HG03457 (cell line): ENCODE measurements around the gene NF1.
"Not testable (repeated sequence)": the region's sequence is repeated elsewhere in the genome, so short reads cannot be mapped to it uniquely, and the experiment has no call there.

Experiments
- ATAC-seq: cut with Tn5 transposase; IDR thresholded peaks from one replicate; pipeline ENCODE4 v1.9.1; 2021; ENCODE audit warnings: moderate number of reproducible peaks; ENCODE audit not compliant: unreplicated experiment

The NF1 gene

DNA sequence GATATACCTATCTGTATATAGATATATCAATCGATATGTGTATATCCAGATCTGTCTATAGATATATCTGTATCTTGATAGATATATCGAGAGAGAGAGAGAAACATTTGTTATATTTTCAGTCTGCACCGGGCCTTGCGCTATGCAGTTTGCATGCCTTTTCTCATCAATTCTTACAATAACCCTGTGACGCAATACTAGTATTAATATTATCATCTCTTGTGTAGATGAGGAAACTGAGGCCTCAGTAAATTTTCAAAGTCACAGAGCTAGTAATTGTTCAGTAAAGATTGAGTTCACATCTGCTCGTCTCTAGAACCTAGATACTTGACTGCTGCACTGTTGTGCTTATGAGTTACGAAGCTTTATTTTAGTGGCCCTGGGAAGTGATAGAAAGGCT lies 77.6 kb downstream of the NF1 start:
- ATAC-seq = no peak

DNA sequence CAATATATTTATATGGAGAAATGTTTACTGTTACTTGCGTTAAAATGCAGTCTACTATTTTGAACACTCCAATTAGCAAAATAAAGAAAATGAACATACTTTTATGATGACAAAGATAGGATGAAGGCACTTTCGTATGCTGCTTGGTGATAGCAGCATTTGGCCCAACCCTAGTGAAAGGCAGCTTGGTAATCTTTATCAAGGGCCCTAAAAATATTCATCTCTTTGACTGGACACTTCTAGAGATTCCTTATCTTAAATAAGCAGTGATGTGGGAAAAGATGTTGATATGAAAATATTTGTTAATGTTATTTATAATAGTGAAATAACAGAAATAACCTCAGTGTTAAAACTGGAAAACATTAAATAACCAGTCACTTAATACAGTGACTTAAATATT lies 79.4 kb downstream of the NF1 start:
- no peak for ATAC-seq

DNA sequence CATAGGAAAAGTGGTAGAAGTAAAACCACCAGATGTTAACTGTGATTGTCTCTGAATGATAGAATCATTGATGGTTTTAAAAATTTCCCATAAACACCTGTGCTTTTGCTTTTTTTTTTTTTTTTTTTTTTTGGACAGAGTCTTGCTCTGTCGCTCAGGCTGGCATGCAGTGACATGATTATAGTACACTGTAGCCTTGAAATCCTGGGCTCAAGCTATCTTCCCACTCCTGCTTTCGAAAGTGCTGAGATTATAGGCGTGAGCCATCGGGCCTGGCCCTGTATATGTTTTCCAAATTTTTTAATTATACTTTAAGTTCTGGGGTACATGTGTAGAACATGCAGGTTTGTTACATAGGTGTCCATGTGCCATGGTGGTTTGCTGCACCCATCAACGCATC lies 80.5 kb downstream of the NF1 start:
- ATAC-seq = no peak

DNA sequence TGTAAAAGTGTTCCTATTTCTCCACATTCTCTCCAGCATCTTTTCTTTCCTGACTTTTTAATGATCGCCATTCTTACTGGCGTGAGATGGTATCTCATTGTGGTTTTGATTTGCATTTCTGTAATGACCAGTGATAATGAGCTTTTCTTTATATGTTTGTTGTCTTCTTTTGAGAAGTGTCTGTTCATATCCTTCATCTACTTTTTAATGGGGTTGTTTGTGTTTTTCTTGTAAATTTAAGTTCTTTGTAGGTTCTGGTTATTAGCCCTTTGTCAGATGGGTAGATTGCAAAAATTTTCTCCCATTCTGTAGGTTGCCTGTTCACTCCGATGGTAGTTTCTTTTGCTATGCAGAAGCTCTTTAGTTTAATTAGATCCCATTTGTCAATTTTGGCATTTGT lies 81.4 kb downstream of the NF1 start:
- ATAC-seq = not testable (repeated sequence)

DNA sequence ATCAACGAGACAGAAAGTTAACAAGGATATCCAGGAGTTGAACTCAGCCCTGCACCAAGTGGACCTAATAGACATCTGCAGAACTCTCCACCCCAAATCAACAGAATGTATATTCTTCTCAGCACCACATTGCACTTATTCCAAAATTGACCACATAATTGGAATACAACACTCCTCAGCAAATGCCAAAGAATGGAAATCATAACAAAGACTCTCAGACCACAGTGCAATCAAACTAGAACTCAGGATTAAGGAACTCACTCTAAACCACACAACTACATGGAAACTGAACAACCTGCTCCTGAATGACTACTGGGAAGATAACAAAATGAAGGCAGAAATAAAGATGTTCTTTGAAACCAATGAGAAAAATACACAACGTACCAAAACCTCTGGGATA lies 84.2 kb downstream of the NF1 start:
- ATAC-seq = not testable (repeated sequence)

DNA sequence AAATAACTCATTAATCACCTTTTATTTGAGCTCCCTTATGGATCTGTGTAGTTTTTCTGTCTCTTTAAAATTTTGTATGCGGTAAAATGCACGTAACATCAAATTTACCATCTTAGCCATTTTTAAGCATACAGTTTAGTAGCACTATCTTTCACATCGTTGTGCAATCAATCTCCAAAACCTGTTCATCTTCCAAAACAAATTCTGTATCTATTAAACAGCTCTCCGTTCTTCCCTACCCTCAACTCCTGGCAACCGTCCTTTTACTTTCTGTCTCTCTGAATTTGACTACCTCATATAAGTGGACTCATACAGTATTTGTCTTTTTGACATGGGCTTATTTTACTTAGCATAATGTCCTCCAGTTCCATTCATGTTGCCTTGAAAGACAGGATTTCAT lies 100.5 kb downstream of the NF1 start:
- ATAC-seq = no peak

DNA sequence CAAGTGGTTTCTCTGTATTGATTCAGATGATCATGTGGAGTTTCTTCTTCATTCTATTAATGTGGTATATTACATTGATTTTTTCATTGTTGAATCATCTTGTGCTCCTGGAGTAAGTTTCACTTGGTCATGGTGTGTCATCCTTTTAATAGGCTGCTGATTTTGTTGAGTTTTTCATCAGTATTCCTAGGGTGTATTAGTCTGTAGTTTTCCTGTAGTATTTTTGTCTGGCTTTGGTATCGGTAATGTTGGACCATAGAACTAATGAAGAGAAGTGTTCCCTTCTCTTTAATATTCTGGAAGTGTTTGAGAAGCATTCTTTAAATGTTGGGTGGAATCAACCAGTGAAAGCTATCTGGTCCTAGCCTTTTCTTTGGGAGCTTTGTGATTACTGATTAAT lies 103.2 kb downstream of the NF1 start:
- ATAC-seq = no peak

DNA sequence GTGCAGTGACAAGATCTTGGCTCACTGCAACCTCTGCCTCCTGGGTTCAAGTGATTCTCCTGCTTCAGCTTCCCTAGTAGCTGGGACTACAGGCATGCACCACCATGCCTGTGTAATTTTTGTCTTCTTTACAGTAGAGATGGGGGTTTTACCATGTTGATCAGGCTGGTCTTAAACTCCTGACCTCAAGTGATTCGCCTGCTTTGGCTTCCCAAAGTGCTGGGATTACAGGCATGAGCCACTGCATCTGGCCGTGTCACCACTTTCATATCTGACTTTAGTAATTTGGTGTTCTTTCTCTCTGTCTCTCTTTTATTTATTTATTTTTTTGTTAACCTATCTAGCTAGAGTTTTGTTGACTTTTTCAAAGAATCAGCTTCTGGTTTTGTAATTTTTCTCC lies 103.9 kb downstream of the NF1 start:
- ATAC-seq = not testable (repeated sequence)

DNA sequence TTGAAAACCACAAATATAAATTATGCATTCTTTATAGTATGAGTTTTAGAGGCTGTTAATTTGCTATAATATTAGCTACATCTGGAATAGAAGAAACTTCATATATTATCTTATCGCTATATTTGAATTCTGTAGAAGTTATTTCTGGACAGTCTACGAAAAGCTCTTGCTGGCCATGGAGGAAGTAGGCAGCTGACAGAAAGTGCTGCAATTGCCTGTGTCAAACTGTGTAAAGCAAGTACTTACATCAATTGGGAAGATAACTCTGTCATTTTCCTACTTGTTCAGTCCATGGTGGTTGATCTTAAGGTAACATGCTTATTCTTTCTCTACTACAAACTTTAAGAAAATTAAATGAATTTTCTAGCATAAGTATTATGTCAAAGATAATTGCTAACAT lies 105.5 kb downstream of the NF1 start:
- no peak for ATAC-seq

DNA sequence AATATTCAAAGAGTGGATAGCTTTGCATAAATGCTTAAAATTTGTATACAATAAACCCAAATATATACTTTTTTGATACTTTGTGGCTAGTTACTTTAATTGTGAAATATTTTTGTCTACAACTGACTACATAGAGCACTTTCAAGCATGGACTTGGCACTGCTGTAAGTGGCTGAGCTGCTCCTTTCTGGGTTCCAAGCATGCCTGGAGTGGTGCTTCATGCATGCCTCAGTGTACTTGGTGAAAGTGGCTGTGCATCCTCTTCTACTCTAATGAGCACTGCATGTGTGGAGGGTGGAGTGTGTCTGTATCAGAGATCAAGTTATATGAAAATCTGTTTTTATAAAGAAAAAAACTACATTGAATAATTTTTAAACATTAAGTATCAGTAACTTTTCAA lies 108.2 kb downstream of the NF1 start:
- no peak for ATAC-seq

DNA sequence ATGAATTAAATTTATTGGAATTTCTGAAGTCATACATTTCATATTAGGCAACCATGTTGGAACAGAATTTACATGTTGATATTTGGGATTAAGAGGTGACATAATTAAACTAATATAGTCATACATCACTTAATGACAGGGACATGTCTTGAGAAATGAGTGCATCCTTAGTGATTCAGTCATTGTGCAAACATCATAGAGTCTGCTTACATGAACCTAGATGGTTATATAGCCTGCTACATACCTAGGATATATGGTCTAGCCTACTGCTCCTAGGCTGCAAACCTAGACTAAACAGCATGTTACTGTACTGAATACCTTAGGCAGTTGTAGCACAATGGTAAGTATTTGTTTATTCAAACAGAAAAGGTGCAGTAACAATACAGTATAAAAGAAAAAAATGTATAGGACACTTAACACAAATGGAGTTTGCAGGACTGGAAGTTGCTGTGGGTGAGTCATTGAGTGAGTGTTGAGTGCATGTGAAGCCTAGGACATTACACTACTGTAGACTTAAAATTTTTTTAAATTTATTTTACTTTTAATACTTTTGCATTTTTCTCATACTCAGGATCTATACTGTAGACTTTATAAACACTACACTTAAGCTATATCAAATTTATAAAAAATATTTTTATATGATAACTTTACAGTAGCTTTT lies 116.7 kb downstream of the NF1 start:
- no peak for ATAC-seq

DNA sequence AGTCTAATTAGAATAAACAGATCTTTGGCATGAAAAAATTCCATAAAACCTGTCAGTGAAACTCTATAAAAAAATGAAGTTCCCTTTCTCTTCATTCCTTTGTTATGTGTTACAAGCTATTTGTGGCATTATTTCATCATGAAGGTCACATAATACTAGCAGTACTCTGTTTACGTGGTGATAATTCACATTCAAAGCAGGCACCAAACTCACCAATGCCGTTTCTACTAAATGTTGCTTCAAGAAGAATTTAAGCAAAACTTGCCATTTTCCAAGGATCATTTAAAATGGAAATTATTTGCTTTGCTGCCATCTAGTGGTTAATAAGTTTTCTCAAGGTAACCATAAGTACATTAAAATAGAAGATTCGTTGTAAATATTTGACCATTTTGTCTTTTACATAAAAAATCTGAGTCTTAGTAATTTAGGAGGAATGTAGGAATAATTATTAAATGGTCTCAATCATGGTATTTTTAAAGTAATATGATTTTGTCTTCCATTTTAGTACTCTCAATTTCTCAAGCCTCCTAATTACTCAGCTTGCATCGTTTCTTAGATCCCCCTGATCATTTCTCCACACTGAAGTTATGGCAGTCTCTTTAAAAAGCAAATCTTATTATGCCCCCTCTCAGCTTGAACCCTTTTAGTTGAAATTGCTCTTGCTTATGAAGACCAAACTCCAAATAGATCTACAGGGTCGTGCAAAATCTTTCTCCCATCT lies 121.4 kb downstream of the NF1 start:
- ATAC-seq = no peak

DNA sequence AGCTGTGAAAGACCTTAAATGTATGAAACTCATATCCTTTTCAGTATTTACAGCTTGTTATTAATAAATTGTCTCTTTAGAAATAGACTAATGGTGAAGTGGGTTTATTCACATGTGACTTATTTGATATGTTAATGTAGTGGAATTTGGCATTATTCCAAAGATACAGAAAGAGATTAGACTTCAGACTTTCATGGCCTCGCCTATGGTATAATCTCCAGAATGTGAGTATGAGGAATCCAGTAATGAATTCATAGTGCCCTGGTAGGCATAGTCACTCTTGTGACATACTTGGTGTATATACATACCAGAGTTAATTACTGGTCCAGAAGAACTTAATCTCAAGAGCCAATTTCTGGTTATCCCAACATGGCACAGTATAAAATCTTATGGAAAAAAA lies 129.6 kb downstream of the NF1 start:
- no peak for ATAC-seq

DNA sequence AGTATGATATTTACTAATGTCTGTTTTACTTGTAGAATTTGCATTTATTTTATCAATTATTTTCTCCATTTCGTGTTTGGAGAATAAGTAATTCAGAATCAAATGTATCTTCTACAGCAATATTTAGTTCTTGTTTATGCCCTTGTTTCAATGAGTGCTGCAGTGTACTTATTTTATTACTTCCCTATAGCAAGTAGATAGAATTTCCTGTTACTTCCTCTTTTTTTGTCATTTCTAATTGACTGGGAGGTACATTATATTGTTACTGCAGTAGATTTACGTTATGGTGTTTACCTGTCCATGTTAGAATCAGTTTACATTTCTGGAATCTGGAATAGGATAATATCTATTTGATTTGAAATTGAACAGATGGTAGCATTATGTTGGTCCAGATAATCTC lies 131.1 kb downstream of the NF1 start:
- no peak for ATAC-seq

DNA sequence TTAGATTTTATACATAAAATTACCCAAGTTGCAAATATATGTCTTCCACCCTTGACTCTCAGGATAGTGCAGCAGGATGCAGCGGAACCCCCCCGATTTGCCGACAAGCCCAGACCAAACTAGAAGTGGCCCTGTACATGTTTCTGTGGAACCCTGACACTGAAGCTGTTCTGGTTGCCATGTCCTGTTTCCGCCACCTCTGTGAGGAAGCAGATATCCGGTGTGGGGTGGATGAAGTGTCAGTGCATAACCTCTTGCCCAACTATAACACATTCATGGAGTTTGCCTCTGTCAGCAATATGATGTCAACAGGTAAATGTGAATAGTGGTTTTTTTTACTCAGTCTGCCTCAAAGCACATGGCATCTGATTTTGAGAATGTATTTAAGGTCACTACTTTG lies 131.6 kb downstream of the NF1 start:
- ATAC-seq = no peak

DNA sequence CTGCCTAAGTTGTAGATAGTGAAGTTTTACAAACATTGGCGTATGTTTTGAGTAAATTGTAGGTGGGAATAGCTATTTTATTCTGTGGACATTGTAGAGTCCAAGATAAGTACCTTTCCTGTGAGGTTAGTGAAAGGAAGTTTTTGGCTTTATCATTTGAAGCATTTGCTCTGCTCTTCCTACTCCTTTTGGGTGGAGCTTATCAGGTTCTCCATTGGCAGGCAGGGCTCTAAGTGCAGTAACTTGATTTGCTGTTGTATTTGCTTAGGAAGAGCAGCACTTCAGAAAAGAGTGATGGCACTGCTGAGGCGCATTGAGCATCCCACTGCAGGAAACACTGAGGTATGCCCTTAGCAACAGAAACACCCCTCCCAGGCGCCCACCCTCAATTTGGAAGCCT lies 132.2 kb downstream of the NF1 start:
- no peak for ATAC-seq

DNA sequence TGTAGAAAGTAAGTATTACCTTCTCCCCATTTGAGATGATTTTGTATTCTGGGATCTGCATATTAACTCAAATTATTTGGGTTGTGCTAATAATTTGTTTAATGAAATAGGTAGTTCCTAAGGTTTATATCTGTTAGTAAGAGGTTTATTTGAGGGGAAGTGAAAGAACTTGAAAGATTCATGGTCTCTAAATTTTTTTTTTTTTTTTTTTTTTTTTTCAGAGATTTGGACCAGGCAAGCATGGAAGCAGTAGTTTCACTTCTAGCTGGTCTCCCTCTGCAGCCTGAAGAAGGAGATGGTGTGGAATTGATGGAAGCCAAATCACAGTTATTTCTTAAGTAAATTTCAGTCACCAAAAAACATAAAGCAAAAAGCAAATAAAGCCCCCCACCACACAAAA lies 137.1 kb downstream of the NF1 start:
- no peak for ATAC-seq

DNA sequence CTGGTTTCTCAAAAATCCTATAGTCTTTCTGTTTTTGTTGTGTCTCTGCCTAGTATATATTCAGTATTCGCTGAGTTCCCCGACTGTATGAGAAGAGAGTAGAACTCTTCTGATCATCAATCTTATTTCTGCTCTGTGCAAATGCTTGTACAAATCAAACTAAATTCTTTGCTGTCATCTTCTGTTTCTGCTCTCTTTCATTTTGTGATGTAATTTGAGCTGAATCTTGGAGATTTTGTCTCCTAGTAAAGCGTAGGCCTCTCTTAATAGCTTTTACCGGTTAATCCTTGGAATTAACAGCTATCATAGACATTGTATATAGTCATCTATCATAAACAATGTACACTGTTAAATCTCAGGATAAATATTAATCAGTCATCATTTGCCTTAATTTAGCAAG lies 140.3 kb downstream of the NF1 start:
- ATAC-seq = no peak

DNA sequence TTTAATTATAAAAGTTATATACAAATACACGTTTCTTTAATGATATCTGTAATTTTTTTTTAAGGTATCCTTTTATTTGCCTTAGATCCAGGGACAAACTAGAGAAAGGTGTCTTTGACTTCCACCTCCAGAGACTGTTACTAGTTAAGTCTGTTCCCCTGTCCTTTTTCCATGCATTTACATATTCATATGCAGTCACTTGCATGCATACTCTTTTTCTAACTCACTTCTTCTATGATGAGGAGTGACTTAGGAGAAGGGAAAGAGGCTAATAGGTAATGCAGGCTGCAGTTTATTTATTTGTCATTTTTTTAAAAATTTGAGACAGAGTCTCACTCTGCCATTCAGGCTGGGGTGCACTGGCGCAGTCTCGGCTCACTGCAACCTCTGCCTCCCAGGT lies 141.4 kb downstream of the NF1 start:
- no peak for ATAC-seq

DNA sequence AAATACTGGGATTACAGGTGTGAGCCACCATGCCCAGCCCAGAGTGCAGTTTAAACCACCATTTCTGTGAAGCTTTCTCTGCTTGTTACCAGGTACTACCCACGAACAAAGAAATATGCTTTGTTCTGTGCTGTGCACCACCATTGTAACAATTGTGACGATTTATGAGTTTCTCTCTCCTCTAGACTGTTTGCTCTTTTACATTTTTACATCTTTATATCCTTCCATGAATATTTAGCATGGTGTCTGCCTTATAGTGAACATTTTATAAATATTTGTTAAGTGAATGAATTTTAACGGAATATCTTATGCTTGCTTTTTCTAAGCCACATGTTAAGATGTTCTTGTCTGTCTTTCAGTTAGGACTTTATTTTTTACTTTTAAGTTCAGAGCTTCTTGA lies 141.9 kb downstream of the NF1 start:
- ATAC-seq = no peak

DNA sequence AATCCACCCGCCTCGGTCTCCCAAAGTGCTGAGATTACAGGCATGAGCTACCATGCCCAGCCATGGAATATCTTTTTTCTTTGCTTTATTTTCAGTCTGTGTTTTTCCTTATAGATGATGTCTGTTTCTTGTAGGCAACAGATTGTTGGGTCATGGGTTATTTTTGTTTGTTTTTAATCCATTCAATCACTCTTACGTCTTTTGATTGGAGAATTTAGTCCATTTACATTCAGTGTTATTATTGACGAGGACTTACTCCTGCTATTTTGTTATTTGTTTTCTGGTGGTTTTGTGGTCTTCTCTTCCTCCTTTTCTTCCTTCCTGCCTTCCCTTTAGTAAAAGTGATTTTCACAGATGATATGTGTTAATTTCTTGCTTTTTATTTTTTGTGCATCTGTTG lies 146.3 kb downstream of the NF1 start:
- no peak for ATAC-seq

DNA sequence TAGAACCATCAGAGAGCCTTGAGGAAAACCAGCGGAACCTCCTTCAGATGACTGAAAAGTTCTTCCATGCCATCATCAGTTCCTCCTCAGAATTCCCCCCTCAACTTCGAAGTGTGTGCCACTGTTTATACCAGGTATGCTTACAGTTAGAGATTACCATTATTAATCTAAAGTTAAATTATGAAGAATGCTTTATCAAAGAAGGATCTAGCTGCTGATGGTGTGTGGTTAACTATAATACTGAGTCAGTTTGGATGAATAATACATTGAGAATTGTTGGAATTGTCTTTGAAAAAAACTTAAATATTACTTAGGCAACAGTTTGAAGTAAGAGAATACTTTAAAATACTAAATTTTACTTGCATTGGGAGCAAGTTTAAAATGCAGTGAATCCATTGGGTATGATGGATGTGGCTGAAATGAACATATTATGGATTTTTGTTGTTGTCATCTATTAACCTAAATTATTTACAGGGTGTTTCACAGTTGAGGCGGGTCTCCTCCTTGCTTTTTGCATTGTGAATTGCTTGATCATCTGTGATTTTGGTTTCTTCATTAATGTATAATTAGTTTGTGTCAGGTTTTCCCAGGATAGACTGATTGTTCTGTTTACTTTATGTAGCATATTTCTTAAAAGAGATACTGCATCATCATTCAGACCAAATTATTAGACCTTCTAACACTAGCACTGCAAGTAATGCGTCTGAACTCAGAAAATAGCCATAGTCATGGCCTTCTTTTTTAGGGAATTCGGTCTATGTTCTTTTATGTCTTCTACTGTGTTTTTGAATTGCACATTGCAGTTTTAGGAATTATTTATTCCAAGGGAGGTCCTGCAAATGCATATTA lies 154.4 kb downstream of the NF1 start:
- ATAC-seq = no peak
